Activated CD4-positive, alpha-beta T cell treated with anti-CD3 and anti-CD28 coated beads, Interleukin-2, amount 10 ng/mL, durations not matched to agents 24 days and 14 days (primary cell): ENCODE data around the gene PES1. TPM values are rescaled to one million over a fixed set of nuclear protein-coding genes. Genes with fewer than 3 reads are reported as not detected.
"Not testable (repeated sequence)": the region's sequence is repeated elsewhere in the genome, so short reads cannot be mapped to it uniquely, and the experiment has no call there.

ENCODE experiments used
- DNase-seq: peaks from one replicate; pipeline ENCODE4 v3.0.0; 2022
- H3K27ac Mint-ChIP-seq: one replicate; pipeline ENCODE4 v1.8.0; 2022; ENCODE audit warnings: mild to moderate bottlenecking, mixed read lengths
- H3K27me3 Mint-ChIP-seq: one replicate; pipeline ENCODE4 v1.8.0; 2022; ENCODE audit warnings: mixed read lengths
- H3K36me3 Mint-ChIP-seq: one replicate; pipeline ENCODE4 v1.8.0; 2022; ENCODE audit warnings: low read depth, mild to moderate bottlenecking, mixed read lengths
- H3K4me1 Mint-ChIP-seq: one replicate; pipeline ENCODE4 v1.8.0; 2021; ENCODE audit warnings: mixed read lengths
- H3K4me3 Mint-ChIP-seq: one replicate; pipeline ENCODE4 v1.8.0; 2022; ENCODE audit warnings: mild to moderate bottlenecking, moderate library complexity, mixed read lengths
- H3K9me3 Mint-ChIP-seq: one replicate; pipeline ENCODE4 v1.8.0; 2021; ENCODE audit warnings: mixed read lengths
- intact Hi-C: fragments of 100-400 bp; cut with micrococcal nuclease; formaldehyde crosslinking; loops from one replicate; pipeline ENCODE4 v1.15.1; 2023
- total RNA-seq: library from RNA; stranded (reverse); gene quantifications from 2 replicates; pipeline ENCODE4 v1.2.3, GENCODE V29; 2022

Gene PES1
- total RNA-seq = 170 and 173 TPM in 2 replicates

- Mint-ChIP-seq H3K9me3 (no peaks in the 10 kb centered on the region), H3K36me3 (peaks cover 21% of the 10 kb centered on the region)
- intact Hi-C loops = loop anchor here (1.0 to 5.0 kb wide), 5 partner anchors 15 to 825 kb away; partner anchors contain the start of genes SLC35E4, TCN2, UQCR10 and ZMAT5
Measured at GRCh38 chr22:30591588-30592359, at the start of gene PES1. Gene PES1 (minus strand): TSS chr22:30591910. CDS start chr22:30591833, 77 bp downstream.

GRCh38 chr22:30640839-30641430 is 49.2 kb upstream of the PES1 start:
- no peak overlapping the region for H3K4me3 Mint-ChIP-seq
- H3K27ac Mint-ChIP-seq = no peak overlapping the region
- no peak for DNase-seq
- peaks cover 36% of the 10 kb centered on the region for H3K4me1 Mint-ChIP-seq
- H3K27me3 Mint-ChIP-seq = no peaks in the 10 kb centered on the region
- H3K9me3 Mint-ChIP-seq = no peaks in the 10 kb centered on the region
- intact Hi-C loops = no loop called here
- peaks cover 14% of the 10 kb centered on the region for H3K36me3 Mint-ChIP-seq

More at GRCh38 chr22:30591588-30592359, at the start of gene PES1:
- H3K27ac Mint-ChIP-seq = no peak within 1 kb of the TSS
- no peak within 1 kb of the TSS for H3K4me3 Mint-ChIP-seq
- H3K4me1 Mint-ChIP-seq = no peaks in the 10 kb centered on the region
- H3K27me3 Mint-ChIP-seq = peaks cover 14% of the 10 kb centered on the region
- DNase-seq = peak; percentile 98

- intact Hi-C loops = no loop called here
- Mint-ChIP-seq H3K9me3 (no peaks in the 10 kb centered on the region), H3K36me3 (peaks cover 14% of the 10 kb centered on the region), H3K27ac (no peak overlapping the region), H3K4me3 (no peak overlapping the region), H3K4me1 (peaks cover 36% of the 10 kb centered on the region), H3K27me3 (no peaks in the 10 kb centered on the region)
- DNase-seq = no peak
Measured at GRCh38 chr22:30640361-30640760, 48.7 kb upstream of the PES1 start.

- no peaks in the 10 kb centered on the region for H3K27me3 Mint-ChIP-seq
- intact Hi-C loops = loop anchor here (10.0 kb wide), 2 partner anchors 57 to 447 kb away; partner anchors contain the start of genes OSBP2 and SMTN
- H3K27ac Mint-ChIP-seq = peak overlapping the region; percentile 52
- H3K36me3 Mint-ChIP-seq = peaks cover 14% of the 10 kb centered on the region
- peaks cover 31% of the 10 kb centered on the region for H3K4me1 Mint-ChIP-seq
- H3K9me3 Mint-ChIP-seq = no peaks in the 10 kb centered on the region
- DNase-seq = no peak
- H3K4me3 Mint-ChIP-seq = peak overlapping the region; percentile 79
Measured at GRCh38 chr22:30637701-30638114, 46.0 kb upstream of the PES1 start.

GRCh38 chr22:30636226-30637077 is 44.7 kb upstream of the PES1 start:
- Mint-ChIP-seq H3K27ac (peak overlapping the region; percentile 76), H3K9me3 (no peaks in the 10 kb centered on the region), H3K4me3 (peak overlapping the region; percentile 79), H3K36me3 (peaks cover 14% of the 10 kb centered on the region), H3K4me1 (peaks cover 29% of the 10 kb centered on the region), H3K27me3 (no peaks in the 10 kb centered on the region)
- intact Hi-C loops = loop anchor here (10.0 kb wide), 2 partner anchors 58 to 448 kb away; partner anchors contain the start of genes OSBP2 and SMTN
- peak; percentile 72 for DNase-seq

- Mint-ChIP-seq H3K27me3 (no peaks in the 10 kb centered on the region), H3K9me3 (no peaks in the 10 kb centered on the region), H3K27ac (peak within 1 kb of the TSS; percentile 94), H3K4me3 (peak within 1 kb of the TSS; percentile 79), H3K4me1 (peaks cover 28% of the 10 kb centered on the region), H3K36me3 (peaks cover 14% of the 10 kb centered on the region)
- DNase-seq = peak; percentile 98
- intact Hi-C loops = loop anchor here (1.0 to 10.0 kb wide), 5 partner anchors 9 to 449 kb away; partner anchors contain the start of genes OSBP2 and SMTN
Measured at GRCh38 chr22:30635273-30636225, 43.8 kb upstream of the PES1 start, which contains the start of gene SLC35E4. Gene SLC35E4 (plus strand): TSS chr22:30635781. CDS start chr22:30636451, 670 bp downstream.

GRCh38 chr22:30634471-30635233 is 42.9 kb upstream of the PES1 start:
- Mint-ChIP-seq H3K27me3 (no peaks in the 10 kb centered on the region), H3K4me1 (peaks cover 27% of the 10 kb centered on the region), H3K27ac (peak overlapping the region; percentile 94), H3K4me3 (peak overlapping the region; percentile 79), H3K36me3 (peaks cover 13% of the 10 kb centered on the region), H3K9me3 (no peaks in the 10 kb centered on the region)
- intact Hi-C loops = loop anchor here (1.0 to 10.0 kb wide), 9 partner anchors 10 to 450 kb away; partner anchors contain the start of genes DUSP18, OSBP2 and SMTN
- DNase-seq = peak; percentile 97

- peaks cover 15% of the 10 kb centered on the region for H3K4me1 Mint-ChIP-seq
- not testable (repeated sequence) for DNase-seq, H3K27me3 Mint-ChIP-seq, H3K27ac Mint-ChIP-seq, H3K36me3 Mint-ChIP-seq, H3K4me3 Mint-ChIP-seq, H3K9me3 Mint-ChIP-seq
- intact Hi-C loops = loop anchor here (10.0 kb wide), 2 partner anchors 63 to 453 kb away; partner anchors contain the start of genes OSBP2 and SMTN
Measured at GRCh38 chr22:30631469-30631868, 39.8 kb upstream of the PES1 start.

GRCh38 chr22:30628491-30628890 is 36.8 kb upstream of the PES1 start:
- Mint-ChIP-seq H3K27ac (no peak overlapping the region), H3K27me3 (no peaks in the 10 kb centered on the region), H3K36me3 (no peaks in the 10 kb centered on the region), H3K4me1 (no peaks in the 10 kb centered on the region), H3K9me3 (no peaks in the 10 kb centered on the region), H3K4me3 (no peak overlapping the region)
- intact Hi-C loops = no loop called here
- no peak for DNase-seq

GRCh38 chr22:30627471-30627870 is 35.8 kb upstream of the PES1 start:
- Mint-ChIP-seq H3K27me3 (no peaks in the 10 kb centered on the region), H3K4me1 (no peaks in the 10 kb centered on the region), H3K4me3 (no peak overlapping the region), H3K27ac (no peak overlapping the region), H3K9me3 (no peaks in the 10 kb centered on the region), H3K36me3 (no peaks in the 10 kb centered on the region)
- DNase-seq = no peak
- intact Hi-C loops = no loop called here

- Mint-ChIP-seq H3K27ac (no peak overlapping the region), H3K36me3 (no peaks in the 10 kb centered on the region), H3K9me3 (no peaks in the 10 kb centered on the region), H3K4me1 (no peaks in the 10 kb centered on the region), H3K4me3 (no peak overlapping the region), H3K27me3 (no peaks in the 10 kb centered on the region)
- DNase-seq = no peak
- intact Hi-C loops = no loop called here
Measured at GRCh38 chr22:30626413-30626812, 34.7 kb upstream of the PES1 start.

GRCh38 chr22:30619909-30620308 is 28.2 kb upstream of the PES1 start:
- H3K27ac Mint-ChIP-seq, H3K9me3 Mint-ChIP-seq, H3K36me3 Mint-ChIP-seq, intact Hi-C loops, H3K4me3 Mint-ChIP-seq, H3K4me1 Mint-ChIP-seq, H3K27me3 Mint-ChIP-seq, DNase-seq: not testable (repeated sequence)
